Hematopoietic multipotent progenitor cell treated with erythropoietin and hydrocortisone succinate and interleukin-3 and kit ligand, for 8 days (in vitro differentiated cells): ENCODE measurements around the gene CSPG4.
"Not testable (repeated sequence)": the region's sequence is repeated elsewhere in the genome, so short reads cannot be mapped to it uniquely, and the experiment has no call there.

ENCODE experiments used
- DNase-seq: peaks from one replicate; pipeline ENCODE4 v3.0.0-alpha.2; 2015

CSPG4 gene

DNA sequence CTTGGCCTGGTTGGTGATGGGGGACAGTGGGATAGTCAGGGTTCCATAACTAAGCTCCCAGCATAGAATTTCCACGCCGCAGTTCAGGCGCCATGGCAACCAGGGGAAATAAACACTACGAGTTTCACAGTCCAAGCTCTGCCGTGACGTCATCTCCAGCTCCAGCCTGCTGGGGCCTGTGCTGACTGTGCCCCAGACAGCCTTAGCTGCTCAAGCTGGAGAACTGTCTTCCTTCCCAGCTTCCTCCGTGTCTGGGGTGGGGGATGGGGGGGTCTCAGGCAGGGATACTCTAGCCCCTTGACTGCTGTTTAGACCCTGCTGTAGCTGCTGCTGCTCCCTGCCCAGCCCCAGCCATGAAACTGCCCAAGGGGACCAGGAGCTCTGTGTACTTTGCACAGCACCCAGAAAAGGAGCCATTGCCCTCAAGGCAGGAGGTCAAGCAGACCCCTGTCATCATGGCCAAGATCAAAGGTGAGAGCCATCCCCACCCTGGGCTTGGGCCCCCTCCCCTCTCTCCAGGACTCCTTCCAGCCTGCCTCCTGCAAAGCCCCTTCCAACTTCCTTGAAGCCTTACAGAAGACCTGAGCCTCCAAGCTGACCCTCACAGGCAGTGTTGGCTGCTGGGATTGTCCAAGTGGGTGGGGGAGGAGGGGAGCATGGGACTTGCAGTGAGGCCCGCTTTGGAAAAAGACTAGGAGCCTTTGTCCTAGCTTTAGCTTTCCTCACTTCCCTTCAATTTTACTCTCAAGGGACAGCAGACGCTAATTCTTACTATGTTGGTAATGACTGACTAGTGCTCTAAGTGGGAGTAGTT is 11.4 kb upstream of the CSPG4 start:
- peak; percentile 26 for DNase-seq

DNA sequence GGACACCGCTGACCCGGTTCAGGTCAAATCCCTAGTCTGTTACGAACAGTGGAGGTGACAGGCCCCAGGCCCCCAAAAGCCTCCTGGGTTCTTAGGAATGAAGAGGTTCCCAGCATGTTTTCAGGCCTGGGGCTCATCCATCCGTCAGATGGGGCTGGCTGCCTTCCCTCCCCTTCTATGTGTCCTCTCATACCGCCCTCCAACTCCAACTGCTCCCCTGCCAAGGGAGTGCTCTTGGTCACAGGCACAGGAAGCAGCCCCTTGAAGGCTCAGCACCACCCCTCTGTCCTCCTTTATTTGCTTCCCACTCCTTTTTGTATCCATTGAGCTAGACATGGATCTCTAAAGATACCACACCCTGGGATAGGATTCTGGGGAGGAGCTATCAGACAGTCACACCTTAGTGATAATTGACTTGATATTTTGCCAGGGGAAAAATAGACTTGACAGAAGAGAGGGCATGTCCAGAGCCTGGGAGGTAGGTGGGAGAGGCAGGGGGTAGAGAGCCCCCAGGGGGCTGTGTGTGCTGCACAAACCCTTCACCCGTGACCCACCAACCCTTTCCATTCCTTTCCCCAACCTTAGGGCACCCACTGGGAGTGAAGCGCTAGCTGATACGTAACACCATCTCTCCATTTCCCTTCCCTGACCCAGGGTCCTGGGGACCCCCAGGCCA is 10.7 kb upstream of the CSPG4 start:
- DNase-seq, result no peak

DNA sequence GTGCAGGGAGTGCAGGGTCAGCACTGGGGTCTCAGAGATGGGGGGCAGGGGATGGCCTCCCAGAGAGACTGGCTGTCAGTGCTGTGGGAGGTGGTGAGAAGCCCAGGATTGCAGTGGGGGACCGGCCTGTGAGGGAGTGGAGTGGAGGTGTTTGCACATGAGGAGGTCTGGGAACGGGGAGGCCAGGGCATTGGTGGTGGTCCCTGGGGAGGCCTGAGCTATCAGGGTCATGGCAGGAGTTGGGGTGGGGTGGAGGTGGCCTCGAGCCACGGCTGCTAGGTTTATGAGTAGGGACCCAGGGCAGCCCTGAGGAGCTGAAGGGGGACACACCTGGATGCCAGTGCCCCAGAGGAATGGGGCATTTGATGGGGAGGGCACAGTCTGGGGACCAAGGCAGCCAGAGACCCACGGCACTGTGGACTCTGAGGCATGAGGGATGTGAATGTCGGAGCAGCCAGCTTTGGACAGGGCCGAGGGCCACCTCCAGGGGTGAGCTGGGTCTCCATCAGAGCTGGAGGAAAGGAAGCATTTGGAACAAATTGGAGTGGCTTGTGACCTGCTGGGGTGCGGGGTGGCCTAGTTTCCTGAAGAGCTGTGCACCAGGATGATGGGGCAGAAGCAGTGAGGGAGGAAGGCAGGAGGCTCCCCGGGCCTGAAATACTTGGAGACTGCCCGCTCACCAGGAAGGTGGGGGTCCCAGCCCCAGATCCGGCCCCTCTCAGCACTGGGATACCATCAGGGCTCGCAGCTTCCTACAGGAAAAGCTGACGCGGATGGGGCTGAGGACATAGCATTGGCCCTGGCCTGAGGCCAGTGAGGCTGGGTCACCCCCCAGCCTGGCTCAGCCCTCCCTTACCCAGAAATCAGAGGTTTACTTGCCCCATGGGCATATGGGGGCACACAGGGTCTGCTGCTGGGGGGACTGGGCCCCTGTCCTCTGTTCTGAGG is 9.5 kb upstream of the CSPG4 start:
- DNase-seq, result no peak

DNA sequence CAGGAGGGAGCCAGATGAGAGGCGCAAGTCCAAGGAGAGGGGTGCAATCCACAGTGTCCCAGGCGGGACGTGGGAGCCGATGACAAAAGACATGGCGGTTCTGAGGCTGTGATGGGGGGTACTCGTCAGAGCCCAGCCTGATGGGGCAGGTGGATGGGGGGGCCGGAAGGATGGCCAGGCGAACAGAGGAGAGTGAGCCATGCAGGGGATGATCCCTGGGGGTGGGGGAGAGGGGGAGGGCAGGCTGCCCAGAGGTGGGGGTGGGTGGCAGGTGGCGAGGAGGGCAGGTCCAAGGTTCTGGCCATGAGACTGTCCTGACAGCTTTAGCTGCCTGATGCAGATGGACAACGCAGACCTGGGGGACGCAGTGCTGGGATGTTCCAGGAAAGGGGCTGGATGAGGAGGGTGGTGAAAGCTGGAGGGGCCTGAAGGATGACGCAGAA is 8.9 kb upstream of the CSPG4 start:
- no peak for DNase-seq

DNA sequence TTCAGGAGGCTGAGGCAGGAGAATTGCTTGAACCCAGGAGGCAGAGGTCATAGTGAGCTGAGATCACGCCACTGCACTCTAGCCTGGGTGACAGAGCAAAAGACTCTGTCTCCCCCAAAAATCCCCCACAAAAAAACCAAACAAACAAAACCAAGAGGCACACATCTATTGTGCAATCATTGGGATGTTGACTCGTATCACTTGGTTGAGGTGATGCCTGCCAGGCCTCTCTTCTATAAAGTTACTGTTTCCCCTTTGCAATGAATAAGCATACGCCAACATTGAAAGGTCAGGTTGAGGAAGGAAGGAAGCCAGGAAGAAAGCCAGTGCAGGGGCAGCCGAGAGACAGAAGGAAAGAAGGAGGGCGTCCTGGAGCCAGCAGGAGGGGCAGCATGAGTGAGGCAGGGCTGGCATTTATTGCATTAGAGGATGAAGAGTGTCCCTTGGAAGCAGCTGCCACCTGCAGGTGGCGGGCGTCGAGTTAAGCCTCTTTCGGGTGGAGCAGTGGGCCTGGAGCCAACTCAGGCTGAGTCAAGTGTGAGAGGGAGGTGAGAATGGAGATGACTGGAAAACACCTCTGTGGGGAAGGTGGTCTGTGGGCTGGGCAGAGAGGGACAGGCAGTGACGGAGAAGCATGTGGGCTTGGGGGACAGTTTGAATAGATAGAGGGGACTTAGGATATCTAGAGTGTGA is 8.3 kb upstream of the CSPG4 start:
- DNase-seq, result peak; percentile 88

DNA sequence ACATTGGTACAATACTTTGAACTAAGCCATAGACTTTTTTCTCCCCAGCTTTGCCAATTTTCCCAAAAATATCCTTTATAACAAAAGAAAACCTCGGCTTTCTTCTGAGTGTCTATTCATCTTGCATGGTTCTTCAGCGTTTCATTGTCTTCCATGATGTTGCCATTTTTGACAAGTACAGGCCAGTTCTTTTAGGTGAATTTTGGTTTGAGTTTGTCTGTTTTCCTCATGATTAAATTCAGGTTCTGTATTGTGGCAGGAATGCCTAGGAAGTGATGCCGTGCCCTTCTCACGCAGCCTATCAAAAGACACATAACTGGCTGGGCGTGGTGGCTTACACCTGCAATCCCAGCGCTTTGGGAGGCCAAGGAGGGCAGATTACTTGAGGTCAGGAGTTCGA is 7.6 kb upstream of the CSPG4 start:
- DNase-seq, result no peak

DNA sequence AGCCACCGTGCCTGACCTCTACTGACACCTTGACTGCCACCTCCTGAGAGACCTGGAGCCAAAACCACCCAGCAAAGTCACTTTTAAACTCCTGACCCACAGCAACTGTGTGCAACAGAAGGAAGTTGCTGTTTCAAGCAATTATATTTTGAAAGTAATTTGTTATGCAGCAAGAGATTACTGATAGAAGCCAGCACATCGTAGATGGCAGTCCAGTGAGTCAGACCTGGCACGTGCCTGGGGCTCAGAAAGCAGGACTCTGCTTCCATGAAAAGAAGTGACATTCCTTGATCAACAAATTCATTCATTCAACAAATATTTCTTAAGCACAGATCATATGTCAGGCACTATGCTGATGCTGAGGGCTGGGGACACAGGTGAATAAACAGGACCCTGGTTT is 5.7 kb upstream of the CSPG4 start:
- no peak for DNase-seq

DNA sequence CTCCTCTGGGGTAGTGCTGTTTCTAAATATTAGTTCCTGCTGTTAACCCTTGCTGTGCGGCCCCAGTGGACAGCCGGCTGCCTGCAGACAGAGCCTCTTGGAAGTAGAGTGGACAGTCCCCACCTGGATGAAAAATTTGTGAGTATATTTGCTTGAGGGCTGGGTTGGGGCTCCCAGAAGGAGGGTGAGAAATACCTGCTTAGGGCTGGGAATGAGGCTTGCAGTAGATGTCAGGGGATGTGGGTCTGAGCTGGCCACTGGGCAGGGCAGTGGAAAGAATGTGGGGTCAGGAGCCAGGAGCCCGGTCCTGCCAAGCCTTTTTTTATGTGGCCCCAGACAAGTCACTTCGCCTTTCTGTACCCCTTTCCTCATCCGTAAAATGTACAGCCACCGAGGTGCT is 4.4 kb upstream of the CSPG4 start:
- not testable (repeated sequence) for DNase-seq

DNA sequence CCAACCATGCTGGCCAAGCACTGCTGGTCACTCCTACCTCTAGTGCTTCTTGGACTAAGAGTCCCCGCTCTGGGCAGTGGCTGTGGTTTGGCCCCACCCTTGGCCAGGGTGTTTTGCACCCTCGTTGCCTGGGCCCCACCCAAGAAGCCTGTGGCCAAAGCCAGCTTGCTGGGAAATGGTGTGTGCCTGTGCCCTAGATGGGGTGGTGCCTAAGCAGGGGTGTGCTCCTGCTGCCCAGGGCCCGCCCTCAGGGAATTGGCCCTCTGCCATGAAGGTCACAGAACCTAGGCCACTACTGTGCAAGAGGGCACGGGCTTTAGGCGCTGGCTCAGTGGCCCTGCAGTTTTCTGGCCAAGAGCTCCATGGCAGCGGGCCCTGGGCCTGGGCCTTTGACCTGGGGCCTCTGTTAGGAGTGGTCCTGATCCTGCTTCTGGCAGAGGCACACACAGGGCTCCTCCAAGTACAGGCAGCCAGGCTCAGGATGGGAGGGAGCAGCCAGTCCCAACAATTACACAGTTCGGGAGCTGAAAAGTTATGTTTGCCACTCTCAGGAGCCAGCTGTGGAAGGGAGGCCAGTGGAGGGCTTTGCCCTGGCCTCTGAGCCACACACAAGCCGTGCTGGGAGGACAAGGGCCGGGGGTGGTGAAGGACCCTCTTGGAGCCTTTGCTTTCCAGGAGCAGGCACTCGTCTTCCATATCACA is 3.8 kb upstream of the CSPG4 start:
- DNase-seq, result not testable (repeated sequence)

DNA sequence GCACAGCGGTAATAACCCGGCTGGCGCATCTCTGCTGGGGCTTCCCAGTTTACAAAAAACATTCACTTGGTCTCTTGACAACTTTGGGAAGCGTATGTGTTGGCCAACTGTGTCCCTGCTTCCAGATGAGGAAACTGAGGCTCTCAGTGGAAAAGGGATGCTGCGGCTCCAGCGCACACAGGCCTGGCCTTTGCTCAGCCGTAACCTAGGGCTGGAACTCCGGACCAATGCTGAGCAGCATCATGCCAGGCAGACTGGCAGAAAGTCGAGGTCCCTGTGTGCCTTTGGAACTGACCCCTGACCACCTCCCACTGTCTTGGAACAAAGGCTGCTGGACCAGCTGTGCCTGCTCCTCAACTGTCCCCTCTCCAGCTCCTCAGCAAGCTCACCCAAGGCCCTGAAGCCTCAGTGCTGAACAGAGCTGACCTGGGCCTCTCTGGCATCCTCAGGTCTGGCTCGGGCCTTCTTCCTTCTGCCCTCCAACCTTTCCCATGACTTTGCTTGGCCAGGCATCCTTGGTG is 2.7 kb upstream of the CSPG4 start:
- DNase-seq, result not testable (repeated sequence)

DNA sequence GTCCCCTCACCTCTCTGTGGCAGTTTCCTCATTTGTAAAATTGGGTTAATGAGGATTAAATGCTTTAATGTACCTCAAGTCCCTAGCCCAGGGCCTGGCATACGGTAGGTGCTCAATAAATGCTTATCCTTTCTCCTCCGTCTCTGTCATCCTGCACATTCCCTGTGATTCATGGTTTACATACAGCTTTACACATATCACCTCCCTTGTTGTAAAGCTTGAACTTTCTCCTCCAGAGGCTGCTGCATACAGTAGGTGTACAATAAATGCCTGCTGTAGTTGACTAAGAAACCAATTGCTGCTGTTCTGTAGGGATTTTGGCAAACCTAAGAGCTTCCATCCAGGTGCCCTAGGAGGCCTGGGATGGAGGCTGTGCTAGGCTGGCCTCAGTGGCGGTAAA is 1.5 kb upstream of the CSPG4 start:
- DNase-seq, result no peak

DNA sequence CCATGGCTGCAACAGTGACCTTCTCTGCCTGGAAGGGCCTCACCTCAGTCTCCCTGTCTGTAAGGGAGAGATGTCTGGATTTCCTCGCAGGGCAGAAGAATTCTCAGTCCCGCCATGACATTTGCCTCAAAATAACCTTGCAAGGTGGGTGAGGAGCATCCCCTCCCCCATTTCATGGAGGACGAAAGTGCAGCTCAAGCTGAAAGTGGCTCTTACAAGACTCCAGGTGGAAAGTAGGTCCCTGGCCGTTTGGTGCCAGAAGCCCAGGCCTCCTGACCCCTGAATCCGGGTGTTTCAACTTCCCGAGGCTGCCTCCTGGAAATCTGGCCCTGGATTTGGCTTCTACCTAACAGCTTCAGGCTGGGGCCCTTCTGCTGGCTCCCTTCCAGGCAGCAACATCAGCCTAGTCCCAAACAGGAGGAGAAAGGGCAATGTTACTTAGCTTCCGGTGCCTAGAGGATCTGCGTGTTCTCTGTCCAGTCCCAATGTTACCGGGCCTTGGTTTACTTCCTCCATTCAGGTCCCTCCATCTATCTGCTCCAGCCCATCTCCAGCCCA is 769 bp upstream of the CSPG4 start:
- no peak for DNase-seq

DNA sequence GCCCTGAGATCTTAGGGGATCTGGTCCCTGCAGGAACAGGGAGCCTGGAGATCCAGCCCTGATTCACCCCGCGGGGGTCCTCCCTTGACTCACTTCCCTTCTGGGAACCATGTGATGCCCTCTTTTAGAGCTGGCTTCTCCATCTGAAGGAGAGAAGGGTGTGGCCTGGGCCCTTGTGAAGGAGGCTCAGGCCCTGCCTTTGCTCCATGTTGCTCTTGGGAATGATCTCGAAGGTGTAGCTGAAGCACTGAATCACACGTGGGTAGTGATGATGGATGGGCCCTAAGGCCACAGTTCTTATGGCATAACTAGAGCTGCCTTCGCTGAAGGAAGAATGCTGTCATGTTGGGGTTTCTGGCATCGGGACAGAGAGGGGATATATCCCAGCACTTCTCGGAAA is 1.2 kb downstream of the CSPG4 start:
- DNase-seq, result not testable (repeated sequence)

DNA sequence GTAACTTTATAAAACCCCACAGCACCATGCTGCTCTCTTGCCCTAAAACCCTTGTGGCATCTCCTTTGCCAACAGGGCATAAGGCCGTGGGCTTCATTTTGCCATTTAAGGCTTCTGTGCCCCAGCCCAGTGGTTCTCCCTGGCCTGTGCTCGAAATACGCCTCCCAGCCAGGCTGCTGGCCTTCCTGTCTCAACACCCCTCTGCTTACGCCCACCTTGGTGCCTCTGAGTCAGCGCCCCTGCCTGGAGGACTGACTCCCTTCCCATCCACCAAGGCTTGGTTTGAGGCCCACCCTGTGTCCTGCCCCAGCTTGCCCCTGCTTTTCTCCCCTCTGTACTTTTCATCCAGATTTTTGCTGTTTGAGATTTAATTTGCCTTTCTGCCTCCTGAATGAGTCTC is 1.8 kb downstream of the CSPG4 start:
- DNase-seq, result not testable (repeated sequence)

DNA sequence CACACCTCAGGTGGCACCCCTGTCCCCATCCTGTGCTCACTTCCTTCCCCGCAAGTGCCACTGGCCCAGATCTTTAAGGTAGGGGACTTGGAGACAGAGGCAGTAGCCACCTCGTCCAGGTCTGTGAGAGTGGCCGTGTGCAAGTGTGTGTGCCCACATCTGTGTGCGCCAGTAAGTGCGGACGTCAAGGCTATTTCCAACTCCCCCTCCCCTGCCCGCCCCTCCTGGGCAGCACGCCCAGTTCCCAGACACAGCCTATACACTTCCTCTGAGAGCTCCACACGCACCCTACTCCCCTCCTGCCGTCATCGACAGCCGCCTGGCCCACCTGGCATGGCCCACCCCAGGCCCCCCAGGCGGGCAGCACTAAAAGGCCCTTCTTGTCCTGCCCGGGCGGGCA is 3.2 kb downstream of the CSPG4 start:
- DNase-seq, result not testable (repeated sequence)

DNA sequence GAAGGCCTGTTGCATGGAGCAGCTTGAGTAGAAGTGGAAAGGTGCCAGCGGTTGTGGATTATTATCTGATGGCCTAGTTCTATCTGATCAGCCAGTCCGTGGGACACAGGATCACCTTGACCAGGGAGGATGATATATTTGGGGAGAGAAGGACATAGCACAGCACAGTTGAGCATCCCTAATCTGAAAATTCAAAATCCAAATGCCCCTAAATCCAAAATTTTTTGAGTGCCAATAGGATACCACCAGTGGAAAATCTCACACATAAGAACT is 6.0 kb downstream of the CSPG4 start:
- DNase-seq, result no peak

DNA sequence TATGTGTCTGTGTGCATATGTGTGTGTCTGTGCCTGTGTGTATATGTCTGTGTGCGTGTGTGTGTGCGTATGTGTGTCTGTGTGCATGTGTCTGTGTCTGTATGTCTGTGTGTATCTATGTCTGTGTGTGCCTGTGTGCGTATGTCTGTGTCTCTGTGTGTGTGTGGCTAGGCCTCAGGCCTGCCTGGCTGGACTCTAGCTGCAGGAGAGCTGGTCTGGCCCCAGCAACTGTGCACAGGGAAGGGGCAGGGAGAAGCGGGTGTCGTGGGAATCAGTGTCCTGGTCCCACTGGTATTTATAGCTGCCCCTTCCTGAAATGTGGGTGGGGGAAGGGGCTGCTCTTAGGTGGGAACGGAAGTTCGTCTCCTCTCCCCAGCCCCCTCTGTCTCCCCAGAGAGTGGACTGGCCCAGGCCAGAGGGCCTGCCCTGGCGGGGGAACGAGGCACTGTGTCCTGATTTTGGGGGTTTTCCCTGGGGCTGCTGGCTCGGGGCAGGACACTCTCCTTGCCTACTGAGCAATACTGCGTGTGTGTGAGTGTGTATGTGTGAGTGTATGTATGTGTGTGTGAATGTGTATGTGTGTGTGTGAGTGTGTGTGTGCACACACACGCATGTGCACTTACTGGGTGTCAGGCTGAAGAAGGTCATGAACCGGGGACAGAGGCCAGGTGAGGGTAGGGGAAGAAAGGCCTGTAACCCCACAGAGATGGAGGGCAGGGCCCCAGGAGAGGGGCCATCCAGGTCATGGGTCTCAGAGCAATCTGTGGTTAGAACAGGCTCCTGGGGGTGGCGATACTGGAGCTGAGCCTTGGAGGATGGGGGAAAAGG is 6.6 kb downstream of the CSPG4 start:
- DNase-seq, result no peak

DNA sequence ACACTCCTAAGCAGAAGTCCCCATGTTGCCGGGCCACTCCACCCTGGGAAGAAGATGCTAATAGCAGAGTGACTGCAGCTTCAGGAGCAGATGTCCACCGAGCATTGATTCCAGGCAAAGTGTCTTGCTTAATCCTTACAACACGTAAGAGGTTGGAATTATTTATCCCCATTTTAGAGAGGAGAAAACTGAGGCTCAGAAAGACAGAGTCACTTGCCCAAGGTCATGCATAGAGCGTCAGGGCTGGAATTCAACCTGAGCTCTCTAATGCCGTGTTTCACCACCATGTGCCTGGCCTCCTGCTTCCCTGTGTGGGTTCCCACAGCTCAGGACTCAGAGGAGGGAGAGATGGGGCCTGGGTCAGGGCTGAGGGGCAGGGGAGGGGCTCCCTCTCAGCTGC is 7.3 kb downstream of the CSPG4 start:
- not testable (repeated sequence) for DNase-seq

DNA sequence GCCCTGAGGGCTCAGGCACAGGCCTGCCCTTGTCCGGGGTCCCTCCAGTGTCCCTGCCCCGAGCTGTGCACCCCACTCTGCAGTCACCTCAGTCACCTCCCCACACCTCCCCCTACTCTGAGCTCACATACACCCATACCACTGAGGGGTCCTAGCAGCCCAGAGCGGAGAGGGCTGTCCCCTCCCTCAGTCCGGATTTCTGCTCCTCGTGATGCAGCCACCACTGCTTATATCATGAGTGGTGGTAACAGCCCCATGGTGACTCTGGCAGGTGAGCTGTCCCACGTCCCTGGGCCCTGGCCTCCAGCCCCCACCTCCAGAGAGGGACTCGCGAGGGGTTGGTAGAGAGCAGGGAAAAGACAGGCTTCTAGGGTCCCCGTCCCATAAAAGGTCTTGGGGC is 8.0 kb downstream of the CSPG4 start:
- no peak for DNase-seq

DNA sequence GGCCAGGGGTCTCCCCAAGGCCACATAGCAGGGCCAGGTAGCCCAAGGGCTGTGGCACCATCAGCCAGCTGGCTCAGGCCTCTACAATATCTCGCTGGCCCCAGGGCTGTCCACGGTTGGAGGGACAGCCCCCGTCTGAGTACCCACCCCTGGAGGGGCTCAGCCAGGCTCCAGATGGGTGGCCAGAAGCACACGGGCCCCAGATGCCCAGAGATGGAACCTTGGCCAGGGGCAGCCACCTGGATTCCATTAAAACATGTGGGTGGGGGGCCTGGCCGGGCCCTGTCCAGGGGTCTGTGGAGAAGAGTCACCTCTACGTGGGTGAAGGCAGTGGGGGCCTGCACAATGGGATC is 8.4 kb downstream of the CSPG4 start:
- no peak for DNase-seq
